GM13976 (cell line): Measurements from ENCODE around the gene RBP5.

ENCODE experiments used
- DNase-seq: peaks from one replicate; pipeline ENCODE4 v3.0.0; 2012; ENCODE audit warnings: low spot score
- CTCF ChIP-seq: IDR thresholded peaks from 2 replicates; pipeline ENCODE4 v1.5.1; 2012; ENCODE audit warnings: borderline replicate concordance, mild to moderate bottlenecking; ENCODE audit not compliant: insufficient read depth; ENCODE audit errors: extremely low read depth, missing control alignments, control extremely low read depth
- in situ Hi-C: fragments of 300-500 bp; cut with MboI; formaldehyde crosslinking; loops from one replicate; pipeline ENCODE4 v1.12.0; 2022; ENCODE audit warnings: low sequenced_read_pairs, mixed read lengths, inconsistent platforms; ENCODE audit not compliant: unreplicated experiment

The RBP5 gene

GRCh38 chr12:7091171-7091570 is 37.5 kb downstream of the RBP5 start:
- no peak for DNase-seq
- no peak for TF ChIP-seq CTCF
- in situ Hi-C loops, result no loop called here

- no peak for DNase-seq
- in situ Hi-C loops, result no loop called here
- no peak for TF ChIP-seq CTCF
These were observed 38.3 kb downstream of the RBP5 start for GRCh38 chr12:7090222-7090998.

GRCh38 chr12:7089196-7089871 is 39.4 kb downstream of the RBP5 start:
- no peak for TF ChIP-seq CTCF
- in situ Hi-C loops, result no loop called here
- no peak for DNase-seq

- in situ Hi-C loops, result no loop called here
- DNase-seq, result no peak
- no peak for TF ChIP-seq CTCF
These were observed 45.6 kb downstream of the RBP5 start for GRCh38 chr12:7083125-7083524.

GRCh38 chr12:7081037-7081436 is 47.7 kb downstream of the RBP5 start:
- in situ Hi-C loops, result no loop called here
- DNase-seq, result no peak
- no peak for TF ChIP-seq CTCF

GRCh38 chr12:7079826-7080125 is 48.9 kb downstream of the RBP5 start:
- DNase-seq, result no peak
- in situ Hi-C loops, result no loop called here
- TF ChIP-seq CTCF, result no peak

- TF ChIP-seq CTCF, result no peak
- in situ Hi-C loops, result no loop called here
- no peak for DNase-seq
These were observed 50.5 kb downstream of the RBP5 start for GRCh38 chr12:7078163-7078562.
